Smooth muscle cell (in vitro differentiated cells): ENCODE data around the gene CLASP1. TPM values are rescaled to one million over a fixed set of nuclear protein-coding genes. Genes with fewer than 3 reads are reported as not detected.

Experiments
- DNase-seq: peaks from one replicate; lab custom pipeline; 2025; ENCODE audit not compliant: unreplicated experiment; lab: John Stamatoyannopoulos, UW
- H2AFZ ChIP-seq: fragments of 200-600 bp; sonication (generic); 2 replicates; pipeline ENCODE4 v1.6.0; 2016; ENCODE audit warnings: antibody characterized with exemption, low read depth, mild to moderate bottlenecking
- H3F3A ChIP-seq: fragments of 200-600 bp; sonication (generic); 2 replicates; pipeline ENCODE4 v1.6.0; 2017; ENCODE audit warnings: antibody characterized with exemption, low read depth
- H3K27ac ChIP-seq: fragments of 200-600 bp; sonication (generic); 2 replicates; pipeline ENCODE4 v1.5.1; 2016; ENCODE audit warnings: low read depth, mild to moderate bottlenecking
- H3K27me3 ChIP-seq: fragments of 200-600 bp; sonication (generic); 2 replicates; pipeline ENCODE4 v1.6.1; 2016; ENCODE audit warnings: low read depth, mild to moderate bottlenecking
- H3K36me3 ChIP-seq: fragments of 200-600 bp; sonication (generic); 2 replicates; pipeline ENCODE4 v1.5.1; 2016; ENCODE audit warnings: low read depth
- H3K4me1 ChIP-seq: fragments of 200-600 bp; sonication (generic); 2 replicates; pipeline ENCODE4 v1.5.1; 2016; ENCODE audit warnings: low read depth
- H3K4me2 ChIP-seq: fragments of 200-600 bp; sonication (generic); 2 replicates; pipeline ENCODE4 v1.6.0; 2016; ENCODE audit warnings: mild to moderate bottlenecking
- H3K4me3 ChIP-seq: fragments of 200-600 bp; sonication (generic); 2 replicates; pipeline ENCODE4 v1.5.1; 2016; ENCODE audit warnings: mild to moderate bottlenecking
- H3K79me2 ChIP-seq: fragments of 200-600 bp; sonication (generic); 2 replicates; pipeline ENCODE4 v1.6.0; 2016; ENCODE audit warnings: low read depth, mild to moderate bottlenecking
- H3K9ac ChIP-seq: fragments of 200-600 bp; sonication (generic); 2 replicates; pipeline ENCODE4 v1.6.0; 2016; ENCODE audit warnings: low read depth
- H3K9me3 ChIP-seq: fragments of 200-600 bp; sonication (generic); replicated peaks from 2 replicates; pipeline ENCODE4 v1.5.1; 2016; ENCODE audit warnings: low read depth
- H4K20me1 ChIP-seq: fragments of 200-600 bp; sonication (generic); 2 replicates; pipeline ENCODE4 v1.6.0; 2016; ENCODE audit warnings: low read depth
- WGBS: methylation state at CpG from one replicate; pipeline ENCODE4 v1.1.7; 2016; ENCODE audit warnings: low lambda C conversion rate; 5-methylcytosine and 5-hydroxymethylcytosine counted together
- polyA plus RNA-seq: library from polyadenylated mRNA; unstranded; fragments of >200 nt; fragmentation: Nextera tagmentation; extraction: Ambion mirVana; gene quantifications from 2 replicates; pipeline ENCODE4 v1.2.1, GENCODE V29; 2016
- total RNA-seq: library from RNA; depleted of rRNA; stranded (reverse); fragments of >200 nt; gene quantifications from 2 replicates; pipeline ENCODE4 v1.2.3, GENCODE V29; 2014
- TF ChIP-seq, protein P1 (sequence below): fragments of 200-600 bp; sonication (generic); IDR thresholded peaks from 2 replicates; pipeline ENCODE4 v1.5.1; 2017; ENCODE audit warnings: borderline replicate concordance, mild to moderate bottlenecking, antibody characterized with exemption; ENCODE audit not compliant: insufficient read depth, poor library complexity, severe bottlenecking

The CLASP1 gene
- total and polyA plus RNA-seq, 2 experiments from 2014 or later: 15.0 to 33.8 TPM

DNA sequence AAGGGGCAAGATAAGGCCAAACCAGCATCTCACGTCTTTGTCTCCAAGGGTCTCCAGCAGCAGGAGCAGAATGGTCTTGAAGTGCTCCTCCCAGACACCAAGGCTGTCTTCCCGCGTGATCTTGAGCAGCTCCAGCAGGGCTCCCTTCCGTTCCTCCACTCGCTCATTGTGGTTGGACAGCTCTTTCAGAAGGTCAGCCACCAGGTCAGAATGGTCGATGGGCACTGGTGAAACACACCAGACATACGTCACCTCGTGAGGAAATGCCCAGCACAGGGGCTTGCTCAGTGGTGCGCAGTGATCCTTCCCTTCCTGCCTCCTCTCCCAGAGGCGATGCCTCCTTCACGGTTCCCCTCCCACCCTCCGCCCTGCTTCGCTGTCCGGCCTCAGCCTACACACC, 284.2 kb downstream of the CLASP1 start:
- Histone ChIP-seq H3K27ac (no peak overlapping the region), H2AFZ (no peak overlapping the region), H3K4me1 (no peaks in the 10 kb centered on the region), H4K20me1 (peaks cover 12% of the 10 kb centered on the region), H3K4me2 (no peak overlapping the region), H3F3A (no peaks in the 10 kb centered on the region), H3K9ac (no peak overlapping the region), H3K36me3 (peaks cover 5% of the 10 kb centered on the region), H3K27me3 (no peaks in the 10 kb centered on the region), H3K79me2 (no peaks in the 10 kb centered on the region), H3K9me3 (no peaks in the 10 kb centered on the region), H3K4me3 (no peak overlapping the region)
- TF ChIP-seq, protein P1, sequence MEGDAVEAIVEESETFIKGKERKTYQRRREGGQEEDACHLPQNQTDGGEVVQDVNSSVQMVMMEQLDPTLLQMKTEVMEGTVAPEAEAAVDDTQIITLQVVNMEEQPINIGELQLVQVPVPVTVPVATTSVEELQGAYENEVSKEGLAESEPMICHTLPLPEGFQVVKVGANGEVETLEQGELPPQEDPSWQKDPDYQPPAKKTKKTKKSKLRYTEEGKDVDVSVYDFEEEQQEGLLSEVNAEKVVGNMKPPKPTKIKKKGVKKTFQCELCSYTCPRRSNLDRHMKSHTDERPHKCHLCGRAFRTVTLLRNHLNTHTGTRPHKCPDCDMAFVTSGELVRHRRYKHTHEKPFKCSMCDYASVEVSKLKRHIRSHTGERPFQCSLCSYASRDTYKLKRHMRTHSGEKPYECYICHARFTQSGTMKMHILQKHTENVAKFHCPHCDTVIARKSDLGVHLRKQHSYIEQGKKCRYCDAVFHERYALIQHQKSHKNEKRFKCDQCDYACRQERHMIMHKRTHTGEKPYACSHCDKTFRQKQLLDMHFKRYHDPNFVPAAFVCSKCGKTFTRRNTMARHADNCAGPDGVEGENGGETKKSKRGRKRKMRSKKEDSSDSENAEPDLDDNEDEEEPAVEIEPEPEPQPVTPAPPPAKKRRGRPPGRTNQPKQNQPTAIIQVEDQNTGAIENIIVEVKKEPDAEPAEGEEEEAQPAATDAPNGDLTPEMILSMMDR: no peak
- no peak for DNase-seq
- WGBS: 93% methylated on average over 14 of the region's 14 CpGs

DNA sequence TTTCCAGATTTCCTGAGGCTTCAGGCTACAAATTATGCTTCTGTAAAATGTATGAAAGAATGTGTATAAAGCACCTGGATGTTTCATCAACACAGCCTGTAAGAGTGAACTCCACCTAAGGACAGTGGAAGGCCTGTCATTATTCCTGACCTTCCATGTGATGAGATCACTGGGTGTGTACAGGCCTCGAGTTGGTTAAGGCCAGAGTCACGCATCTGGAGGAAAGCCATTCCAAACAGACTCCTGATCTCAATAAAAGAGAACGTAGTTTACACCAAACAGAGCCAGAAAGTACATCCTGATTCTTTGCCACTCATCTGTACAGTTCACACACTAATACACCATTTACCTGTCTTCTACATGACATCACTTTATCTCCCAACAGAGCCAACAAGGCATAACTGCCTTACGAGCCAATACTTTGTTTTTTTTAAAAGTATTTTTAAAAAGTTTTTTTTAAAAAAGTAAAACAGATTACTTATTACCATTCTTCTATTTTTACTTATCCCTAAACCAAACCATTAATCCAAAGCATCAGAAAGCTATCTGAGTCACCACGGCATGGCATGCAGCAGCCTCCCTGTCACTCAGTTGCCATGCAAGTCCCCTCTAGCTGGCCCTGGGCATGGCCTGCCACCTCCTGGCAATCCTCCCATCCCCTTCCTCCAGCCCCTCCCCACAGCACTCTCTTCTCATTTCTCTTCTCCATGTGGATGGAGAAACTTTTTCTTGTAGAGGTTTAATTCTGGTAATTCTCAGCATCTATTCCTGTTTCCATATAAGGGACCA, 285.4 kb downstream of the CLASP1 start:
- Histone ChIP-seq H3F3A (no peaks in the 10 kb centered on the region), H3K4me3 (no peak overlapping the region), H3K27me3 (no peaks in the 10 kb centered on the region), H3K36me3 (peaks cover 5% of the 10 kb centered on the region), H3K4me1 (no peaks in the 10 kb centered on the region), H3K79me2 (no peaks in the 10 kb centered on the region), H2AFZ (no peak overlapping the region), H4K20me1 (peaks cover 15% of the 10 kb centered on the region), H3K9ac (no peak overlapping the region), H3K27ac (no peak overlapping the region), H3K4me2 (no peak overlapping the region), H3K9me3 (no peaks in the 10 kb centered on the region)
- 87% methylated on average over 5 of the region's 5 CpGs for WGBS
- TF ChIP-seq, protein P1: no peak
- no peak for DNase-seq

DNA sequence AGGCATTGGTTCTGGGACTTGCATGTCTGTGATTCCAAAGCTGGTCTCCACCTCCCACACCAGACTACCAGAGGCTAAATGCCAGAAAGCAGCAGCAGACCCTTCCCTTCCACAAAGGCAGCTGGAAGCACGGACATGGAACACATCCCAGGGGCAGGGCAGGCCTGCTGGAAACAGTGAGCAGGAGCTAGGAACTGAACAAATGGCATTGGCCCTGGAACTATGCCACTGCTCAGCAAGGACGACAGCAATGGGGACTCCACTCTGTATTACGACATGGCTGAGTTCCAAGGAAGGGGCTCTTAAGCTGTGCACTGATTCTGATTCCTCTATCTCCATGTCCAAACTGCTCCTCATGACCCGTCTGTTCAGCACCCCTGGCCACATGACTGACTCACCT, 286.5 kb downstream of the CLASP1 start:
- H4K20me1 ChIP-seq: peaks cover 15% of the 10 kb centered on the region
- no peaks in the 10 kb centered on the region for H3K9me3 ChIP-seq
- H2AFZ ChIP-seq: no peak overlapping the region
- H3K79me2 ChIP-seq: no peaks in the 10 kb centered on the region
- H3K4me3 ChIP-seq: no peak overlapping the region
- no peak overlapping the region for H3K27ac ChIP-seq
- no peak for DNase-seq
- TF ChIP-seq, protein P1: no peak
- 91% methylated on average over 4 of the region's 4 CpGs for WGBS
- no peak overlapping the region for H3K9ac ChIP-seq
- no peaks in the 10 kb centered on the region for H3K4me1 ChIP-seq
- no peaks in the 10 kb centered on the region for H3K27me3 ChIP-seq
- no peaks in the 10 kb centered on the region for H3F3A ChIP-seq
- peaks cover 5% of the 10 kb centered on the region for H3K36me3 ChIP-seq
- H3K4me2 ChIP-seq: no peak overlapping the region

DNA sequence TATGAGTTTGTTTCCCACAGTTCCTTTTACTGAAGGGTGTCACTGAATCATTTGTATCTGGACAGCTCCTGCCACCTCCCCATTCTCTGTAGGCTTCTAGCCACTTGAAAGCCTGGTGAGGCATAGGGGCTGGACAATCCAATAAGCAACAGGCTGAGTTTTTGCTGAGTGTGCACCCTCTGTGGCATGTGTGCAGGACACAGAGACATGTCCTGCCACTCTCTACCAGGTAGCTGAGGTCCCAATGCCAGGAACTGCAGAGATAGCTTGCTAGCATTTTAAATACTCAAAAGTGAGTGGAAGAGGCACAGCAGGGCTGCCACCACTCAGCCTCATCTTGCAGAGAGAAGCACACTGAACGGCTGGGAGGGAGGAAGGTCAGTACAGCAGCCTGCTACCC, 287.0 kb downstream of the CLASP1 start:
- H2AFZ ChIP-seq: no peak overlapping the region
- 96% methylated on average over 1 of the region's 1 CpG for whole genome bisulfite sequencing
- no peaks in the 10 kb centered on the region for H3F3A ChIP-seq
- H3K79me2 ChIP-seq: no peaks in the 10 kb centered on the region
- no peak overlapping the region for H3K27ac ChIP-seq
- no peak overlapping the region for H3K9ac ChIP-seq
- TF ChIP-seq, protein P1: no peak
- no peak overlapping the region for H3K4me2 ChIP-seq
- peaks cover 20% of the 10 kb centered on the region for H4K20me1 ChIP-seq
- peaks cover 5% of the 10 kb centered on the region for H3K36me3 ChIP-seq
- no peaks in the 10 kb centered on the region for H3K27me3 ChIP-seq
- DNase-seq: no peak
- H3K4me1 ChIP-seq: no peaks in the 10 kb centered on the region
- H3K9me3 ChIP-seq: no peaks in the 10 kb centered on the region
- no peak overlapping the region for H3K4me3 ChIP-seq
